HL-60 (cell line): ENCODE measurements around the gene BIN1.

Source experiments
- DNase-seq, 2 experiments: peaks; one replicate each; pipeline ENCODE4 v3.0.0-alpha.2; 2010 to 2020; ENCODE audit warnings: low read depth in 1 of 2, low spot score in 1 of 2
- H3K27ac ChIP-seq: fragments of 250-450 bp; sonication (Bioruptor Pico); replicated peaks from 2 replicates; pipeline ENCODE4 v1.5.1; 2020; ENCODE audit warnings: mild to moderate bottlenecking, moderate library complexity
- H3K27me3 ChIP-seq: fragments of 250-450 bp; sonication (Bioruptor Pico); 2 replicates; pipeline ENCODE4 v1.5.1; 2021; ENCODE audit warnings: mild to moderate bottlenecking, moderate library complexity; ENCODE audit not compliant: insufficient read depth, poor library complexity, severe bottlenecking
- H3K4me3 ChIP-seq: replicated peaks from 2 replicates; pipeline ENCODE4 v1.5.1; 2011; ENCODE audit warnings: mild to moderate bottlenecking, control low read depth, low read length; ENCODE audit not compliant: insufficient read depth
- GABPA ChIP-seq: IDR thresholded peaks from 2 replicates; pipeline ENCODE4 v1.6.1; 2012; ENCODE audit warnings: low read depth
- POLR2AphosphoS5 ChIP-seq: IDR thresholded peaks from 2 replicates; pipeline ENCODE4 v1.6.1; 2012; ENCODE audit warnings: low read depth
- SPI1 ChIP-seq: IDR thresholded peaks from 2 replicates; pipeline ENCODE4 v1.6.1; 2012; ENCODE audit warnings: low read depth, mild to moderate bottlenecking, borderline replicate concordance
- TF ChIP-seq, protein P1 (sequence below): IDR thresholded peaks from one replicate; pipeline ENCODE4 v1.5.1; 2011; ENCODE audit warnings: low read length, control low read depth, inconsistent platforms; ENCODE audit not compliant: insufficient read depth
- TF ChIP-seq, protein P2 (sequence below): IDR thresholded peaks from 2 replicates; pipeline ENCODE4 v1.6.1; 2012; ENCODE audit warnings: low read depth; ENCODE audit not compliant: insufficient replicate concordance

Gene BIN1

DNA sequence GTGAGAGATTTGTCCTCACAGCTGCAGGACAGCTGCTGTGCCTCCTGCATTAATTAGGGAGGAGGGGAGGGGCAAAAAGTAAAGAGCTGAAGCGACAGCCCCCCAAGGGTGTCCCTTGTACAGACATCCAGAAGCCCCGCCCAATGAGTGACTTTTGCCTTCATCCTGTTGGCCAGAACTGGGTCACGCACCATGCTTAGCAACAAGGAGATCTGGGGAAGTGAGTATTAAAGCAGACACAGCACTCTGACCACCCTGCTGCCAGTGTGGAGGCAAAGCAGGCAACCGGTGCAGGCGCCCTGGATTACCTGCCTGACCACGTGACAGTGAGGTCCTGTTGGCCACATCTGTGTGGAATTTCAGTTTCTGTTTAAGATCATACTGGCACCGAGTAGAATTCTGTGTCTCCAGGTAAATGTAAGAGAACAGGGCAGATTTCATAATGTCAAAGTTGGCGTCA is 21.5 kb upstream of the BIN1 start:
- Histone ChIP-seq H3K27me3 (no peaks in the 10 kb centered on the region), H3K4me3 (no peak overlapping the region), H3K27ac (no peak overlapping the region)
- TF ChIP-seq, protein P1, sequence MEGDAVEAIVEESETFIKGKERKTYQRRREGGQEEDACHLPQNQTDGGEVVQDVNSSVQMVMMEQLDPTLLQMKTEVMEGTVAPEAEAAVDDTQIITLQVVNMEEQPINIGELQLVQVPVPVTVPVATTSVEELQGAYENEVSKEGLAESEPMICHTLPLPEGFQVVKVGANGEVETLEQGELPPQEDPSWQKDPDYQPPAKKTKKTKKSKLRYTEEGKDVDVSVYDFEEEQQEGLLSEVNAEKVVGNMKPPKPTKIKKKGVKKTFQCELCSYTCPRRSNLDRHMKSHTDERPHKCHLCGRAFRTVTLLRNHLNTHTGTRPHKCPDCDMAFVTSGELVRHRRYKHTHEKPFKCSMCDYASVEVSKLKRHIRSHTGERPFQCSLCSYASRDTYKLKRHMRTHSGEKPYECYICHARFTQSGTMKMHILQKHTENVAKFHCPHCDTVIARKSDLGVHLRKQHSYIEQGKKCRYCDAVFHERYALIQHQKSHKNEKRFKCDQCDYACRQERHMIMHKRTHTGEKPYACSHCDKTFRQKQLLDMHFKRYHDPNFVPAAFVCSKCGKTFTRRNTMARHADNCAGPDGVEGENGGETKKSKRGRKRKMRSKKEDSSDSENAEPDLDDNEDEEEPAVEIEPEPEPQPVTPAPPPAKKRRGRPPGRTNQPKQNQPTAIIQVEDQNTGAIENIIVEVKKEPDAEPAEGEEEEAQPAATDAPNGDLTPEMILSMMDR: no peak
- TF ChIP-seq GABPA (no peak), POLR2AphosphoS5 (no peak), SPI1 (peak; percentile 84)
- TF ChIP-seq, protein P2, sequence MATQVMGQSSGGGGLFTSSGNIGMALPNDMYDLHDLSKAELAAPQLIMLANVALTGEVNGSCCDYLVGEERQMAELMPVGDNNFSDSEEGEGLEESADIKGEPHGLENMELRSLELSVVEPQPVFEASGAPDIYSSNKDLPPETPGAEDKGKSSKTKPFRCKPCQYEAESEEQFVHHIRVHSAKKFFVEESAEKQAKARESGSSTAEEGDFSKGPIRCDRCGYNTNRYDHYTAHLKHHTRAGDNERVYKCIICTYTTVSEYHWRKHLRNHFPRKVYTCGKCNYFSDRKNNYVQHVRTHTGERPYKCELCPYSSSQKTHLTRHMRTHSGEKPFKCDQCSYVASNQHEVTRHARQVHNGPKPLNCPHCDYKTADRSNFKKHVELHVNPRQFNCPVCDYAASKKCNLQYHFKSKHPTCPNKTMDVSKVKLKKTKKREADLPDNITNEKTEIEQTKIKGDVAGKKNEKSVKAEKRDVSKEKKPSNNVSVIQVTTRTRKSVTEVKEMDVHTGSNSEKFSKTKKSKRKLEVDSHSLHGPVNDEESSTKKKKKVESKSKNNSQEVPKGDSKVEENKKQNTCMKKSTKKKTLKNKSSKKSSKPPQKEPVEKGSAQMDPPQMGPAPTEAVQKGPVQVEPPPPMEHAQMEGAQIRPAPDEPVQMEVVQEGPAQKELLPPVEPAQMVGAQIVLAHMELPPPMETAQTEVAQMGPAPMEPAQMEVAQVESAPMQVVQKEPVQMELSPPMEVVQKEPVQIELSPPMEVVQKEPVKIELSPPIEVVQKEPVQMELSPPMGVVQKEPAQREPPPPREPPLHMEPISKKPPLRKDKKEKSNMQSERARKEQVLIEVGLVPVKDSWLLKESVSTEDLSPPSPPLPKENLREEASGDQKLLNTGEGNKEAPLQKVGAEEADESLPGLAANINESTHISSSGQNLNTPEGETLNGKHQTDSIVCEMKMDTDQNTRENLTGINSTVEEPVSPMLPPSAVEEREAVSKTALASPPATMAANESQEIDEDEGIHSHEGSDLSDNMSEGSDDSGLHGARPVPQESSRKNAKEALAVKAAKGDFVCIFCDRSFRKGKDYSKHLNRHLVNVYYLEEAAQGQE: no peak
- DNase-seq: peak in 1 of 2 experiments; percentile 45

DNA sequence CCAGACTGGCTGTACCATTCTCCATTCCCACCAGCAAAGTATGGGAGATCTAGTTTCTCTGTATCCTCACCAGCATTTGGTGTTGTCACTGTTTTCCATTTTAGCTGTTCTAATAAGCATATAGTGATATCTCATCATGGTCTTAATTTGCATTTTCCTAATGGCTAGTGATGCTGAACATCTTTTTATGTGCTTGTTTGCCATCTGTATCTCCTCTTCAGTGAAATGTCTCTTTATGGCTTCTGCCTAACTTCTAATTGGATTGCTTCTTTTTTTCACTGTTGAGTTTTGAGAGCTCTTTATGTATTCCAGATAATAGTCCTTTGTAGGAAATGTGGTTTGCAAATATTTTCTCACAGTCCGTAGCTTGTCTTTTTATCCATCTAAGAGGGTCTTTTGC is 18.9 kb upstream of the BIN1 start:
- TF ChIP-seq, protein P1: no peak
- TF ChIP-seq GABPA (no peak), SPI1 (no peak)
- TF ChIP-seq, protein P2: no peak
- no peak for DNase-seq
- no peak overlapping the region for H3K4me3 ChIP-seq
- no peak overlapping the region for H3K27ac ChIP-seq
- H3K27me3 ChIP-seq: no peaks in the 10 kb centered on the region

DNA sequence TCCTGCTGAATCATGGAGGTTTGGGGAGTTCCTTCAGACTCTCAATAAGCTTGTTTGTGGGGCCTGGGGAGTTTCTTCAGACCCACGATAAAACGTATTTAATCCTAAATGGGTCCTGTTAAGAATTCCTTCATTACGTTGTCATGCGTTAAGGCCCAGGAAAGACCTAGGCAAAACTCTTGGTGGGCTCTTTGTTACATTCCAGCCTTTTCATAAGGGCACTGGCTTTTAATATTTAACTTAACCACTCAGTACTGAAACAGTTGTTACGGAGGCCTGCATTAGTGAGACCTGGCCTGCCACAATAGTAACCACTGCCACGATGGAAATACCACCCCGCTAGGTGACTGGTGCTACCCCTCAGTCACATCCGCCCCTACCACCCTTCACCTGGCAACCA is 17.5 kb upstream of the BIN1 start:
- TF ChIP-seq SPI1: no peak
- TF ChIP-seq POLR2AphosphoS5: no peak
- TF ChIP-seq GABPA: no peak
- TF ChIP-seq, protein P2: no peak
- TF ChIP-seq, protein P1: no peak
- no peaks in the 10 kb centered on the region for H3K27me3 ChIP-seq
- DNase-seq: no peak
- H3K27ac ChIP-seq: no peak overlapping the region
- H3K4me3 ChIP-seq: no peak overlapping the region
